Osteoblast (primary cell): ENCODE results near the gene YPEL3. TPM values are rescaled to one million over a fixed set of nuclear protein-coding genes. Genes with fewer than 3 reads are reported as not detected.

Experiments
- DNase-seq: peaks from one replicate; pipeline ENCODE4 v3.0.0; 2011; ENCODE audit warnings: low spot score, mixed read lengths; ENCODE audit not compliant: insufficient read length; ENCODE audit errors: missing footprints
- H2AFZ ChIP-seq: 2 replicates; pipeline ENCODE4 v1.6.0; 2011; ENCODE audit warnings: mild to moderate bottlenecking, low read length
- H3K27ac ChIP-seq: 2 replicates; pipeline ENCODE4 v1.5.1; 2011; ENCODE audit warnings: mild to moderate bottlenecking, low read depth, low read length, moderate library complexity
- H3K27me3 ChIP-seq: 2 replicates; pipeline ENCODE4 v1.6.0; 2012; ENCODE audit warnings: mild to moderate bottlenecking, control low read depth, inconsistent platforms, low read length, moderate library complexity; ENCODE audit not compliant: insufficient read depth
- H3K36me3 ChIP-seq: 2 replicates; pipeline ENCODE4 v1.5.1; 2011; ENCODE audit warnings: mild to moderate bottlenecking, low read length, control low read depth, moderate library complexity; ENCODE audit not compliant: insufficient read depth
- H3K4me1 ChIP-seq: 2 replicates; pipeline ENCODE4 v1.5.1; 2011; ENCODE audit warnings: mild to moderate bottlenecking, low read length, control low read depth, moderate library complexity; ENCODE audit not compliant: insufficient read depth
- H3K4me2 ChIP-seq: 2 replicates; pipeline ENCODE4 v1.6.0; 2011; ENCODE audit warnings: mild to moderate bottlenecking, low read length; ENCODE audit not compliant: insufficient read depth
- H3K4me3 ChIP-seq: fragments of 200-600 bp; sonication (generic); 3 replicates; pipeline ENCODE4 v1.5.1; 2012; ENCODE audit warnings: mild to moderate bottlenecking, low read length, inconsistent platforms; ENCODE audit not compliant: insufficient read depth
- H3K79me2 ChIP-seq: 2 replicates; pipeline ENCODE4 v1.6.0; 2012; ENCODE audit warnings: mild to moderate bottlenecking, low read length, control low read depth, inconsistent platforms; ENCODE audit not compliant: insufficient read depth
- H3K9me3 ChIP-seq: 2 replicates; pipeline ENCODE4 v1.5.1; 2011; ENCODE audit warnings: low read depth, low read length, control low read depth
- H4K20me1 ChIP-seq: 2 replicates; pipeline ENCODE4 v1.6.0; 2012; ENCODE audit warnings: mild to moderate bottlenecking, low read length, control low read depth; ENCODE audit not compliant: insufficient read depth
- CTCF ChIP-seq: IDR thresholded peaks from 2 replicates; pipeline ENCODE4 v1.5.1; 2011; ENCODE audit warnings: mild to moderate bottlenecking, low read depth, low read length, moderate library complexity; ENCODE audit errors: extremely low read depth
- total RNA-seq: library from RNA; depleted of rRNA; stranded (reverse); fragments of >200 nt; gene quantifications from 2 replicates; pipeline ENCODE4 v1.2.3, GENCODE V29; 2012

Gene YPEL3
- total RNA-seq, 1 donor, result 28.2 TPM

GRCh38 chr16:30086291-30087140 lies 9.5 kb downstream of the YPEL3 start:
- peak; percentile 66 for DNase-seq
- peaks cover 38% of the 10 kb centered on the region for H3K36me3 ChIP-seq
- H3K4me1 ChIP-seq, result peaks cover 7% of the 10 kb centered on the region
- no peak overlapping the region for H3K4me2 ChIP-seq
- no peak overlapping the region for H2AFZ ChIP-seq
- no peaks in the 10 kb centered on the region for H4K20me1 ChIP-seq
- H3K9me3 ChIP-seq, result no peaks in the 10 kb centered on the region
- no peak overlapping the region for H3K4me3 ChIP-seq
- H3K27ac ChIP-seq, result no peak overlapping the region
- no peaks in the 10 kb centered on the region for H3K27me3 ChIP-seq
- H3K79me2 ChIP-seq, result peaks cover 12% of the 10 kb centered on the region
- TF ChIP-seq CTCF, result no peak

- Histone ChIP-seq H3K4me1 (peaks cover 7% of the 10 kb centered on the region), H3K27ac (no peak overlapping the region), H3K36me3 (peaks cover 45% of the 10 kb centered on the region), H3K4me3 (no peak overlapping the region), H3K4me2 (no peak overlapping the region), H3K27me3 (no peaks in the 10 kb centered on the region), H4K20me1 (no peaks in the 10 kb centered on the region), H3K79me2 (peaks cover 17% of the 10 kb centered on the region), H2AFZ (no peak overlapping the region), H3K9me3 (no peaks in the 10 kb centered on the region)
- DNase-seq, result peak; percentile 26
- no peak for TF ChIP-seq CTCF
These were observed 10.2 kb downstream of the YPEL3 start for GRCh38 chr16:30085820-30086219.

GRCh38 chr16:30085247-30085646 lies 10.8 kb downstream of the YPEL3 start:
- Histone ChIP-seq H3K4me1 (peaks cover 4% of the 10 kb centered on the region), H2AFZ (no peak overlapping the region), H4K20me1 (no peaks in the 10 kb centered on the region), H3K36me3 (peaks cover 47% of the 10 kb centered on the region), H3K4me2 (no peak overlapping the region), H3K9me3 (no peaks in the 10 kb centered on the region), H3K27ac (peak overlapping the region; percentile 28), H3K27me3 (no peaks in the 10 kb centered on the region), H3K4me3 (no peak overlapping the region), H3K79me2 (peaks cover 21% of the 10 kb centered on the region)
- TF ChIP-seq CTCF, result no peak
- peak; percentile 86 for DNase-seq

- Histone ChIP-seq H3K27ac (no peak overlapping the region), H3K4me3 (no peak overlapping the region), H3K27me3 (no peaks in the 10 kb centered on the region), H3K4me2 (no peak overlapping the region), H3K79me2 (peaks cover 25% of the 10 kb centered on the region), H3K9me3 (no peaks in the 10 kb centered on the region), H3K4me1 (no peaks in the 10 kb centered on the region), H4K20me1 (no peaks in the 10 kb centered on the region), H2AFZ (no peak overlapping the region), H3K36me3 (peaks cover 52% of the 10 kb centered on the region)
- TF ChIP-seq CTCF, result no peak
- DNase-seq, result peak; percentile 82
These were observed 11.2 kb downstream of the YPEL3 start for GRCh38 chr16:30084816-30085159.
